HG03571 (cell line): Measurements from ENCODE around the gene SLCO4A1.
"Not testable (repeated sequence)": the region's sequence is repeated elsewhere in the genome, so short reads cannot be mapped to it uniquely, and the experiment has no call there.

ENCODE experiments used
- ATAC-seq: cut with Tn5 transposase; IDR thresholded peaks from one replicate; pipeline ENCODE4 v1.9.1; 2021; ENCODE audit not compliant: unreplicated experiment

SLCO4A1 gene

GRCh38 chr20:62679978-62680589 lies 37.8 kb downstream of the SLCO4A1 start:
- no peak for ATAC-seq

DNA sequence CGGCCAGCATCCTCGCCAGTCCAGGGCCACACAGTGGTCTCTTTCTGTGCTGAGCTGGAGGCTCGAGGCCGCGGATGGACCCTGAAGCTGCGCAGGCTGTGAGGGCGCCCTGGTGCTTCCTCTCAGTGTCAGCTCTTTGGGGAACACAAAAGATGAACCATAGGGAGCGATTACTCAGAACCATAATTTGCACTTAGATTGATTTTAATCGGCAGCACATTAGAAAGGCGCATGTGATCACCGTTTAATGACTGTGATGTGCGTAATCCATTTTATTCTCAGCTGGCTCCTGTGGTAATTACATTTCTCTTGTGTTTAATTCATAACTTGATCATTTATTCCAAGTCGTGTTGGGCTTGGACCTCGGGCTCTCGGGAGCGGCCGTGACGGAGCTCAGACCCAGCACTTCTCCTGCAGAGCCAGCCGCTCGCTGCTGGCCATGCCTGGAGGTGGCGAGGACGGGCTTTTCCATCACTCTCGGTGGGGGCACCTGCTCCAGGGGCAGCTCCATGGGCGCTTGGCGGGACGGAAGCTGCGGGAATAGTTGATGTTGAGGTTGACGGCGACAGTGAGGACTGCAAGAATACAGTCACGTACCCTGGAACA lies 40.7 kb downstream of the SLCO4A1 start:
- no peak for ATAC-seq

DNA sequence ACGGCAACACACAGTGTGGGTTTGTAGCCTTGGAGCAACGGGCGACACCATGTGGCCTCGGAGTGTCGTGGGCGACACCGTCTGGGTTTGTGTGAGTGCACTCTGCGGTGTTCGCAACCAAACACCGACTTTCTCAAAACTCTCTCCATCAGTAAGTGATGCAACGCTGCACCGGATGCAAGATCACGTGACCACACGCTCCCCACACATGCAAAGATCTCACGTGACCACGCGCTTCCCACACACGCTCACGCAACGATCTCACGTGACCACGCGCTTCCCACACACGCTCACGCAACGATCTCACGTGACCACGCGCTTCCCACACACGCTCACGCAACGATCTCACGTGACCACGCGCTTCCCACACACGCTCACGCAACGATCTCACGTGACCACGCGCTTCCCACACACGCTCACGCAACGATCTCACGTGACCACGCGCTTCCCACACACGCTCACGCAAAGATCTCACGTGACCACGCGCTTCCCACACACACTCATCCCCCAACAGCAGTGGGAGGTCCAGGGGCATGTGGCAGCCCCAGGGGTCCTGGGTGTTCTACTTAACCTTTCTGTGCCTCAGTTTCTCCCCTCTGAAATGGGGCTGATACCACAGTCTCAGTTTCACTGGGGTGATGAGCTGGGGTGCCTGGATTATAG lies 41.5 kb downstream of the SLCO4A1 start:
- not testable (repeated sequence) for ATAC-seq

- ATAC-seq = no peak
Measured at GRCh38 chr20:62684981-62685380, 42.7 kb downstream of the SLCO4A1 start.

GRCh38 chr20:62685781-62686555 lies 43.7 kb downstream of the SLCO4A1 start:
- no peak for ATAC-seq

- ATAC-seq = no peak
Measured at GRCh38 chr20:62686869-62687830, 44.8 kb downstream of the SLCO4A1 start.

DNA sequence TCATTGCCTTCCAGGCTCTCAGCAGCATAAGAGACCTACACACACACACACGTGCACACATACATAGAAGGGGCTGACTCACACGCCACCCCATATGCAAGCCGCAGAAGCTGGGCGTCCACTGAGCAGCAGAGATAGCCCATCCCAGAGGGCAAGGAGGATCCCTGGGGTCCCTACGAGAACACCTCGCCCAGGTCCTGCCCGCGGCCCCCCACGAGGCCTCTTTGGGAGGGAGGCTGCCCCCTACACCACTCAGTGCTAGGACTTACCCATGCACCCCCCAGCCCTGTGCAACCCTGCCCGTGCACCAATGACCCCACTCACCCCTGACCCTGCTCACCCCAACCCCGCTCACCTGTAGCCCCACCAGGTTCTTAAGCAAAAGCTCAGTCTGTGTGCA lies 45.8 kb downstream of the SLCO4A1 start:
- ATAC-seq = no peak

DNA sequence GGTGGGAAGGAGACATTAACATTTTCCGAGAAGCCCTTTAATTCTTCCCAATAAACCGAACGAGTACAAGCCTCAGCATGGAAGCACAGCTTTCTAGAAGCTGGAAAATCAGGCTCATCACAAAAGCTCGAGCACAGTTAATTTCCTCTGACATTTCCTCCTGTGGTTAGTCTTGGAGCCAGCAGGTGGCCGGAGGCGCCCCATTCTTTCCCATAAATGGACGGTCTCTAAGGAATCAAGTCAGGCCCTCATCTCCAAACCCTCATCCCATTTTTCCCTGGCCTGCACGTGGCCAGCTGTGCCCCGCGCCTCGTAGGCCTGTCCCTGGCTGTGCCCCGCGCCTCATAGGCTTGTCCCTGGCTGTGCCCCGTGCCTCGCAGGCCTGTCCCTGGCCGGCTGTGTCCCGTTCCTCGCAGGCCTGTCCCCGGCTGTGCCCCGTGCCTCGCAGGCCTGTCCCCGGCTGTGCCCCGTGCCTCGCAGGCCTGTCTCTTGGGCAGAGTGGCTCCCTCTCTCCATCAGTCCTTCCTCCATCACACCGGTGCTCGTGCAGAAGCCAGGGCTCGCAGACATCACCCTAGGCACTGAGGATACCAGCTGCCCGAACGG lies 46.7 kb downstream of the SLCO4A1 start:
- no peak for ATAC-seq

DNA sequence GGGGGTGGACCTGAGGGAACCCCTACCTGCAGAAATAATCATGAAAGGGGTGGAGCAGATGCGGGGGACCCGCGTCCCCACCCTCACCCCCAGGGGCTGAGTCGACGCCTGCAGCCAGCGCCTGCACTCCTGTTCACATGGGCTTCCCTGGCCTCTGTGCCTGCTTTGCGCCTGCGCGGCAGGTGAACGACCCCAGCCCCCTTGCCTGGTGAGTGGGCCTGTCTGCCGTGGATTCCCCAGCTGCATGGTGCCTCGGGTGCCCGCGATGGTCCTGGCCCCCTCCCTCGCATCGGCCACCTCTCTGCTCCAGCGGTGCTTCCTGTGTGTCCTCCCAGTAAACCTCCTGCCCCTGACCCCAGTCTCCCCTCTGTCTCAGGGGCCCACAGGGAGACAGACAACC lies 47.6 kb downstream of the SLCO4A1 start:
- ATAC-seq = no peak

DNA sequence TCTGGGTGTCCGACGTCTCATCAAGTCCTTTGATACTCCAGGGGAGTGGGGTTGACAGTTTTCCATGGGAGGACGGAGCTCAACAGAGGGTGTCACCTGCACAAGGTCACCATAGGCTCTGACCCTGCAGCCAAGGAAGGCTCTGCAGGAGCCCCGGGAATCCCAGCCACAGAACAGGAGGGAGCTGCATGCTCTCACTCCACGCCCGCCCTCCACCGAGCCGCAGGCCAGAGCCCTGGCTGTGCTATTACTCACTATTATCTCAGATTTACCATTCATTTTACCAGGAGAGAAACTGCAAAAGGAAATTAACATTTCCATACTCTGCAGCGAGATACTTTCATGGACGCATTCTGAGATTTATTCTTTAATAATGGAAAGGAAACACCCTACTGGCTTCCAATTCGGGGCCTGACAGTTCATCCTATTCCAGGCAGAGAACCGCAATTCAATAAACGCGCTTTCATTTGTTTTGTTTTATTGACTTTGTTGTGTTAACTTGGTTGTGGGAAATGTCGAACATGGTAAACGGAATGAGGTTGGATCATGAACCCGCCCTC lies 48.0 kb downstream of the SLCO4A1 start:
- ATAC-seq = no peak

- ATAC-seq = no peak
Measured at GRCh38 chr20:62691487-62691886, 49.2 kb downstream of the SLCO4A1 start.

- no peak for ATAC-seq
Measured at GRCh38 chr20:62692176-62692575, 49.9 kb downstream of the SLCO4A1 start.

DNA sequence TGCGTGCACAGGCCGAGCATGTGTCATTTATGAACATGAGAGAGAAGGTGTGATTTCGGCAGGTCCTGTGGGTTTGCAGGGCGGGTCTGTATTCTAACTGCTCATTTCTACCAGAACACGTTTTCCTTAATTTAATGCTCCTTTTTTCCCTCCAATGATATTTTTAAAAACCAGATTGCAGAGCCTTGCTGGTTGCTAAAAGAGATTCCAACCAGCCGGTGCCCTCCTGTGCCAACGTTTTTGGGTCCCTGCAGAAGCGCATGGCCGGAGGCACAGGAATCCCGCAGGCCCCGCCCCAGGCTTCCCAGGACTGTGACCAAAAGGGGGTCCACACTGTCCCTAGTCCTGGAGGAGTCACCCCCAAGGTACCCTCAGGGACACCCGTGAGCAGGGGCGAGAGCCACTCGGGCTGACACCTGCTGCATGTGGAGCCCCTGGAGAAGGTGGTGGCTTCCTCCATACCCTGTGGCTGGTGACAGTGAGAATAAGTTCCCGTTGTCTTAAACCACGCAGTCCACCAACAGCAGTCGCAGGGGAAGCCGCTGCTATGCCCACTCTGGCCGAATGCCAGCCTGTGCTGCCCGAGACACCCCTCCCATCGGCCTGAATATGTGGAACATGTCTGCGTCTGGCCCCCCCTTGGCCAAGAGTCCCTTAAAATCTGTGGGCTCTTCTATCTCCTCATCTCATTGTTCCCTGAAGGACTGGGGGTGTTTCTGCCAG lies 50.7 kb downstream of the SLCO4A1 start:
- ATAC-seq = no peak

GRCh38 chr20:62693524-62693922 lies 51.2 kb downstream of the SLCO4A1 start:
- ATAC-seq = no peak

DNA sequence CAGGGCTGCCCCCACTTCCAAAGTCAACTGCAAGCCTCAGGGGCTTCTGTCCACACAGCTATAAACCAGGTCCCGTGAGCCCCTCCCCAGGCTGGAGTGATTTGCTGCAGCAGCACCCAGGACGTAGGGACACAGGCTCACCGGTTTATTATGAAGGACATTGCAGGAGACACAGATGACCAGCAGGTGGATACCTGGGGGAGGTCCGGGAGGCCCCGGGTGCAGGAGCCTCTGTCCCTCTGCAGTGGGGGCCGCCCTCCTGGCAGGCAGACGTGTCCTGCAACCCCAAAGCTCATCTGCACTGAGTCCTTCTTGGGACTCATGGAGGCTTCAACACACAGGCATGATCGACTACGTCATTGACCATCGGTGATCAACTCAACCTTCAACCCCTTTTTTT lies 51.8 kb downstream of the SLCO4A1 start:
- ATAC-seq = no peak

- ATAC-seq = no peak
Measured at GRCh38 chr20:62694868-62695267, 52.6 kb downstream of the SLCO4A1 start.

GRCh38 chr20:62695448-62696414 lies 53.4 kb downstream of the SLCO4A1 start:
- no peak for ATAC-seq

GRCh38 chr20:62696434-62696957 lies 54.2 kb downstream of the SLCO4A1 start:
- ATAC-seq = no peak
